HG03378 (cell line): Measurements from ENCODE around the gene TRPM2.

Source experiments
- ATAC-seq: cut with Tn5 transposase; IDR thresholded peaks from one replicate; pipeline ENCODE4 v1.9.1; 2021; ENCODE audit warnings: mild to moderate bottlenecking, moderate library complexity; ENCODE audit not compliant: unreplicated experiment

TRPM2 gene

GRCh38 chr21:44439211-44439600 is 85.8 kb downstream of the TRPM2 start:
- no peak for ATAC-seq

- no peak for ATAC-seq
Measured at GRCh38 chr21:44440241-44441040, 87.0 kb downstream of the TRPM2 start.

DNA sequence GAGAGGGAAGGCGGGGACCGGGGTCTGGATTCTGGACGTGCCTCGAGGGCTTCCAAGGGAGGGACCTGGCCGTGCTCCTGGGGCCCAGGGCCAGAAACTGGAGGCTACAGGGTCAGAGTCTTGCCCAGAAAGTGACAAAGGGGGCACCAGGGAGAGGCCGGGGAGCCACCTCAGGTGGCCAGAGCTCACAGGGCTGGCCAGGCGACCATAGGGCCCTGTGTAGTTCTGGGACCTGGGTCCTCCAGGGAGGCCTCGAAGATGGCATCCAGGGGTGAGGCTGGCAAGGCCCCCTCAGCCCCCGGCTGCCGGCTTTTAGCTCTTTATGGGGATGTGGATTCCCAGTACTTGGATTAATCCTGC is 87.6 kb downstream of the TRPM2 start:
- no peak for ATAC-seq

DNA sequence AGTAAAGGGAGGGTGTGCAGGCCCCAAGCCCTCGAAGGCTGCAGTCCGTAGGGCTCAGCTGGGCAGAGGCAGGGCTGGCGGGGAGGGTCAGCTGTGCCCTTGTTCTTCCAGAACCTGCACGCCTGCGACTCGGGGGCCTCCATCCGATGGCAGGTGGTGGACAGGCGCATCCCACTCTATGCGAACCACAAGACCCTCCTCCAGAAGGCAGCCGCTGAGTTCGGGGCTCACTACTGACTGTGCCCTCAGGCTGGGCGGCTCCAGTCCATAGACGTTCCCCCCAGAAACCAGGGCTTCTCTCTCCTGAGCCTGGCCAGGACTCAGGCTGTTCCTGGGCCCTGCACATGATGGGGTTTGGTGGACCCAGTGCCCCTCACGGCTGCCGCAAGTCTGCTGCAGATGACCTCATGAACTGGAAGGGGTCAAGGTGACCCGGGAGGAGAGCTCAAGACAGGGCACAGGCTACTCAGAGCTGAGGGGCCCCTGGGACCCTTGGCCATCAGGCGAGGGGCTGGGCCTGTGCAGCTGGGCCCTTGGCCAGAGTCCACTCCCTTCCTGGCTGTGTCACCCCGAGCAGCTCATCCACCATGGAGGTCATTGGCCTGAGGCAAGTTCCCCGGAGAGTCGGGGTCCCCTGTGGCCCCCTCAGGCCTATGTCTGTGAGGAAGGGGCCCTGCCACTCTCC is 88.3 kb downstream of the TRPM2 start:
- no peak for ATAC-seq

- ATAC-seq = no peak
Measured at GRCh38 chr21:44442266-44443125, 89.1 kb downstream of the TRPM2 start.

GRCh38 chr21:44443291-44443890 is 90.0 kb downstream of the TRPM2 start:
- ATAC-seq = no peak

GRCh38 chr21:44443891-44444285 is 90.5 kb downstream of the TRPM2 start:
- ATAC-seq = no peak

- no peak for ATAC-seq
Measured at GRCh38 chr21:44444286-44444931, 91.0 kb downstream of the TRPM2 start.

GRCh38 chr21:44445145-44445812 is 91.9 kb downstream of the TRPM2 start:
- ATAC-seq = no peak

DNA sequence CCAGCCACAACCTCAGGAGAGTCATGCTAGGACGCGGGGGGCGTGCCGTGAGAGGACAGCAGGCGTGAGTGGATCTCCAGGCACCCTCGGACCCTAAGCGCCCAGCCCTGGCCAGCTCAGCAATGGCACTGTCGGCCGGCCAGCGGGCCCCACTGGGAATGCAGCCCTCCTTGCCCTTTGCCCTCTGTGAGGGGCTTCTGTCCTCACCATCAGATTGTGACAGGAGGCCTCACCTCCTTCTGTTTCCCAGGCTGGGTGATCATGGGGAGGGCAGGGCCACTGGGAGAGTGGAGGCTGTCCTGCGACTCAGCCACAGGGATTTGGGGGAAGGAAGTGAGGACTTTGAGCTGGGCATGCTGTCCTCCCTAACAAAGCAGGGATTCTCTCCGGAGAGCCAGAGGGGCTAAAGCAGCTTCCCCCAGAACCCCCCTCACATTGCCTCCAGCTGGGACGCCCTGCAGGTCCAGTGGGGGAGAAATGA is 95.3 kb downstream of the TRPM2 start:
- ATAC-seq = no peak

- no peak for ATAC-seq
Measured at GRCh38 chr21:44449473-44450363, 96.3 kb downstream of the TRPM2 start.

DNA sequence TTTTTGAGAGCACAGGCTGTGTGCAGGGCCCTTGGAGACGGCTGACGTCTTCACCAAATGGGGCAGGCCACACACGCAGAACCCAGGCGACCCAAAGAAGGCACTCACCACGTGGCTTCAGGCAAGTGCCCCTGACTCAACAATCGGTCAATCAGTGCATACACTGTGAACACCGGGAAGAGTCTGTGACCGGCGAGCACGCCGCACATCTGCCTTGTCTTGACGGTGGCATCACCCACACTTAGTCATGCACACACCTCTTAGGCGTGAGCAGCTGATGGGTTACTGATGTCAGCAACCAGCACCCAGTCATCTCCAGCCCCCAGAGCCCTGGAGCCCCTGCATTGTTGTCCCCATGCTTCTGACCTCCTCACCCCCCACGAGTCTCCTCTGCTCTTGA is 97.0 kb downstream of the TRPM2 start:
- no peak for ATAC-seq

- no peak for ATAC-seq
Measured at GRCh38 chr21:44450999-44451398, 97.6 kb downstream of the TRPM2 start.

GRCh38 chr21:44453120-44453519 is 99.7 kb downstream of the TRPM2 start:
- no peak for ATAC-seq

- ATAC-seq = no peak
Measured at GRCh38 chr21:44454058-44454457, 100.6 kb downstream of the TRPM2 start.

GRCh38 chr21:44454747-44455523 is 101.5 kb downstream of the TRPM2 start, which contains the start of gene LRRC3:
Gene LRRC3, plus strand, starts transcription at chr21:44455510. Its CDS starts 1,135 bp downstream, at chr21:44456645.
- no peak for ATAC-seq

DNA sequence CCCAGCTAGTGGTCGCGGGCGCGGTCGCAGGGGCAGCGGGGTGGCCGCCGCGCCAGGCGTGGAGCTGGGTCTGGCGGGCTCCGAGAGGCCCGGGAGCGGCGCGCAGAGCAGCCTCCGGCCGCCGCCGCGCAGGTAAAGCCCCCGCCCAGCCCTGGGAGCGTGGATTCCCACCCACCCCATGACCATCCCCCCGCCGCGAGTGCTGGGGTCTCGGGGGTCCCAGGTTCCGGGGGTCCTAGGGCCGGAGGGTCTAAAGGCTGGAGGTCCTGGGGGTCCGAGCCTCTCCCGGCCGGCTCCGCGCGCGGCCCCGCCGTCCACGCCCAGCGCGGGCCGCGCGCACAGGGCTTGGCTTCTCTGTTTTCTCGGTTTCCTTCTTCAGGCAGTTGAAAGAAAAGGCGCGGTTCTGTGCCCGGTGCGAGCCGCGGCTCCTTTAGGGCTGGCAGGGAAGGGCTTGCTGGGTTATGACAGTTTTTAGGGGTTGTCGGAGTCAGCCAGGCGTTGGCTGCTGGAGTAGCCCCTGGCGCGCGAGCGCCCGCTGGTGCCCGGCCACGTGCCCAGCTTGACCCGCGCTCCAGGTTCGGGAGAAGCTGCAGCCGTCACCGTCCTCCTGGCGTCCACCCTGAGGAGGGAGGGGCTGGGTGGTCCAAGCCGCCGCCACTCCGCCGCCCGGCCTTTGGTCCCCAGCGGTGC is 102.2 kb downstream of the TRPM2 start:
- ATAC-seq = no peak
